HepG2 (cell line): Measurements from ENCODE around the gene AP3D1. TPM values are rescaled to one million over a fixed set of nuclear protein-coding genes. Genes with fewer than 3 reads are reported as not detected.

ENCODE experiments used
- DRAP1 ChIP-seq: IDR thresholded peaks from 2 replicates; pipeline ENCODE4 v1.6.1; 2016; ENCODE audit warnings: missing genetic modification reagents, missing compliant biosample characterization
- ETV6 ChIP-seq: sonication (generic); formaldehyde crosslinking; conservative IDR thresholded peaks from 2 replicates; pipeline ENCODE4 v1.4.0; 2020; ENCODE audit warnings: missing genetic modification reagents
- HOMEZ ChIP-seq: IDR thresholded peaks from 2 replicates; pipeline ENCODE4 v1.6.1; 2016; ENCODE audit warnings: low read depth
- PLRG1 ChIP-seq: fragments of 450-650 bp; conservative IDR thresholded peaks from 2 replicates; pipeline ENCODE4 v1.6.1; 2016
- RFX3 ChIP-seq: IDR thresholded peaks from 2 replicates; pipeline ENCODE4 v1.6.1; 2016; ENCODE audit warnings: missing biosample characterization, missing genetic modification reagents
- YEATS2 ChIP-seq: sonication (generic); formaldehyde crosslinking; IDR thresholded peaks from 2 replicates; pipeline ENCODE4 v1.4.0; 2020; ENCODE audit warnings: missing genetic modification reagents, borderline replicate concordance
- ZBTB8A ChIP-seq: sonication (generic); formaldehyde crosslinking; IDR thresholded peaks from 2 replicates; pipeline ENCODE4 v1.4.0; 2020; ENCODE audit warnings: mild to moderate bottlenecking, low read depth, missing genetic modification reagents, borderline replicate concordance
- ZNF552 ChIP-seq: sonication (generic); formaldehyde crosslinking; IDR thresholded peaks from 2 replicates; pipeline ENCODE4 v1.9.0; 2022; ENCODE audit warnings: missing genetic modification reagents, mild to moderate bottlenecking, borderline replicate concordance
- ZNF790 ChIP-seq: sonication (generic); formaldehyde crosslinking; IDR thresholded peaks from 2 replicates; pipeline ENCODE4 v1.8.0; 2022; ENCODE audit warnings: missing genetic modification reagents, mild to moderate bottlenecking, borderline replicate concordance
- ZNF850 ChIP-seq: sonication (generic); formaldehyde crosslinking; conservative IDR thresholded peaks from 2 replicates; pipeline ENCODE4 v1.9.0; 2021; ENCODE audit warnings: mild to moderate bottlenecking, missing genetic modification reagents
- polyA plus RNA-seq, 8 experiments: library from polyadenylated mRNA; depleted of rRNA in 3 of 8; stranded (reverse) in 7 of 8; unstranded in 1 of 8; fragments of >200 nt; fragmentation: Illumina TruSeq in 4 of 8; extraction: Trizol in 4 of 8; gene quantifications; 2 replicates each; pipeline versions ENCODE4 v1.2.1 to v1.2.3, GENCODE V29; 2011 to 2016; ENCODE audit warnings: low read depth in 4 of 8, missing spikeins in 1 of 8, mixed read lengths in 1 of 8; ENCODE audit not compliant: insufficient read depth in 1 of 8
- total RNA-seq, 5 experiments: library from RNA; depleted of rRNA; stranded (reverse); fragments of >200 nt; fragmentation: Illumina TruSeq; extraction: Trizol; gene quantifications; 2 replicates each; pipeline ENCODE4 v1.2.3, GENCODE V29; 2016; ENCODE audit warnings: low read depth in 1 of 5
- TF ChIP-seq, protein P1 (sequence below): sonication (generic); formaldehyde crosslinking; IDR thresholded peaks from 2 replicates; pipeline ENCODE4 v1.5.0; 2020; ENCODE audit warnings: missing genetic modification reagents
- TF ChIP-seq, protein P2 (sequence below): sonication (generic); formaldehyde crosslinking; IDR thresholded peaks from 2 replicates; pipeline ENCODE4 v1.5.0; 2020; ENCODE audit warnings: mild to moderate bottlenecking, missing genetic modification reagents, borderline replicate concordance
- TF ChIP-seq, protein P3 (sequence below): conservative IDR thresholded peaks from 2 replicates; pipeline ENCODE4 v1.6.1; 2018; ENCODE audit warnings: missing genetic modification reagents
- TF ChIP-seq, protein P4 (sequence below): sonication (generic); formaldehyde crosslinking; IDR thresholded peaks from 2 replicates; pipeline ENCODE4 v1.5.1; 2020; ENCODE audit warnings: mild to moderate bottlenecking, missing genetic modification reagents, moderate library complexity

Gene AP3D1
- total and polyA plus RNA-seq, 2 of the 13 experiments (the other 11 are each of a cell fraction or from before 2014, with no cell fraction given): 68.0 to 82.6 TPM

DNA sequence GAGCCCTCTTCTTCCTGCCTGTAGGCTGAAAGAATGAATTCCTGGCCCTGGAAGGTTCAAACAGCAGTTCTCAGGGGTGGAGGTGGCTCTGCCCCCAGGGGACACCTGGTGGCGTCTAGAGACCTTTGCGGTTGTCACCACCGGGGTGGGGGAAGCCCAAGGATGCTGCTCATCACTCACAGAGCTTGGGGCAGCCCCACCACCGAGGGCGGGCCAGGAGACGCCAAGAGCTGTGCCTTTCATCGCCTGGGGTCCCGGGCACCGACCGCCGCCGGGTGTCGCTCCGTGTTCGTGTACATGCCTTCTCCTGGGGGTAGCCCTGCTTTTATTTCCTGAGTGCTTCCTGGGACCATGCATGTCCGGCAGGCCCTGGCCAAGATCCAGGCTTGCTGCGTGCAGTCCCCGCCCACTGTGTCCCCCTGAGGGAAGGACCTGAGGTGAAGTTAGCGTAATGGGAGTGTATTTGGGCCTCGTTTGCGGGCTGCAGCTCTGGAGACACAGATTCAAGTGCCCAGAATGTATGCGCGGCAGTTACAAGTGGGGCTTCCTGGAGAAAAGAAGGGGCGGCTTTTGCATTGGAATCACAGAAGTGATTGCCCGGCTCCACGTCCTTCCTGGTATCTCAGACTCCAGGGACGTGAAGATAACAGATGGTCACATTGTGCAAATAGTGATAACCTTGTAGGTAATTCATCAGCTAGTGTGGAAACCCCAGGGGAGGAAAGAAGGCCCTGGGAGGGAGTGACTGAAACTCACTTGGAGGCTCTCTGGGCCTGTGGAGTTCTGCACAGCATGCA is 20.2 kb upstream of the AP3D1 start (continued):
- TF ChIP-seq DRAP1: peak; percentile 4
- no peak for TF ChIP-seq ZNF790 (CRISPR knock-in tag)
- no peak for TF ChIP-seq RFX3 (CRISPR knock-in tag)
- TF ChIP-seq PLRG1: no peak
- no peak for TF ChIP-seq HOMEZ (CRISPR knock-in tag)
- TF ChIP-seq, protein P1, sequence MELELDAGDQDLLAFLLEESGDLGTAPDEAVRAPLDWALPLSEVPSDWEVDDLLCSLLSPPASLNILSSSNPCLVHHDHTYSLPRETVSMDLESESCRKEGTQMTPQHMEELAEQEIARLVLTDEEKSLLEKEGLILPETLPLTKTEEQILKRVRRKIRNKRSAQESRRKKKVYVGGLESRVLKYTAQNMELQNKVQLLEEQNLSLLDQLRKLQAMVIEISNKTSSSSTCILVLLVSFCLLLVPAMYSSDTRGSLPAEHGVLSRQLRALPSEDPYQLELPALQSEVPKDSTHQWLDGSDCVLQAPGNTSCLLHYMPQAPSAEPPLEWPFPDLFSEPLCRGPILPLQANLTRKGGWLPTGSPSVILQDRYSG: no peak
- no peak for TF ChIP-seq ZNF850 (CRISPR knock-in tag)
- TF ChIP-seq, protein P2, sequence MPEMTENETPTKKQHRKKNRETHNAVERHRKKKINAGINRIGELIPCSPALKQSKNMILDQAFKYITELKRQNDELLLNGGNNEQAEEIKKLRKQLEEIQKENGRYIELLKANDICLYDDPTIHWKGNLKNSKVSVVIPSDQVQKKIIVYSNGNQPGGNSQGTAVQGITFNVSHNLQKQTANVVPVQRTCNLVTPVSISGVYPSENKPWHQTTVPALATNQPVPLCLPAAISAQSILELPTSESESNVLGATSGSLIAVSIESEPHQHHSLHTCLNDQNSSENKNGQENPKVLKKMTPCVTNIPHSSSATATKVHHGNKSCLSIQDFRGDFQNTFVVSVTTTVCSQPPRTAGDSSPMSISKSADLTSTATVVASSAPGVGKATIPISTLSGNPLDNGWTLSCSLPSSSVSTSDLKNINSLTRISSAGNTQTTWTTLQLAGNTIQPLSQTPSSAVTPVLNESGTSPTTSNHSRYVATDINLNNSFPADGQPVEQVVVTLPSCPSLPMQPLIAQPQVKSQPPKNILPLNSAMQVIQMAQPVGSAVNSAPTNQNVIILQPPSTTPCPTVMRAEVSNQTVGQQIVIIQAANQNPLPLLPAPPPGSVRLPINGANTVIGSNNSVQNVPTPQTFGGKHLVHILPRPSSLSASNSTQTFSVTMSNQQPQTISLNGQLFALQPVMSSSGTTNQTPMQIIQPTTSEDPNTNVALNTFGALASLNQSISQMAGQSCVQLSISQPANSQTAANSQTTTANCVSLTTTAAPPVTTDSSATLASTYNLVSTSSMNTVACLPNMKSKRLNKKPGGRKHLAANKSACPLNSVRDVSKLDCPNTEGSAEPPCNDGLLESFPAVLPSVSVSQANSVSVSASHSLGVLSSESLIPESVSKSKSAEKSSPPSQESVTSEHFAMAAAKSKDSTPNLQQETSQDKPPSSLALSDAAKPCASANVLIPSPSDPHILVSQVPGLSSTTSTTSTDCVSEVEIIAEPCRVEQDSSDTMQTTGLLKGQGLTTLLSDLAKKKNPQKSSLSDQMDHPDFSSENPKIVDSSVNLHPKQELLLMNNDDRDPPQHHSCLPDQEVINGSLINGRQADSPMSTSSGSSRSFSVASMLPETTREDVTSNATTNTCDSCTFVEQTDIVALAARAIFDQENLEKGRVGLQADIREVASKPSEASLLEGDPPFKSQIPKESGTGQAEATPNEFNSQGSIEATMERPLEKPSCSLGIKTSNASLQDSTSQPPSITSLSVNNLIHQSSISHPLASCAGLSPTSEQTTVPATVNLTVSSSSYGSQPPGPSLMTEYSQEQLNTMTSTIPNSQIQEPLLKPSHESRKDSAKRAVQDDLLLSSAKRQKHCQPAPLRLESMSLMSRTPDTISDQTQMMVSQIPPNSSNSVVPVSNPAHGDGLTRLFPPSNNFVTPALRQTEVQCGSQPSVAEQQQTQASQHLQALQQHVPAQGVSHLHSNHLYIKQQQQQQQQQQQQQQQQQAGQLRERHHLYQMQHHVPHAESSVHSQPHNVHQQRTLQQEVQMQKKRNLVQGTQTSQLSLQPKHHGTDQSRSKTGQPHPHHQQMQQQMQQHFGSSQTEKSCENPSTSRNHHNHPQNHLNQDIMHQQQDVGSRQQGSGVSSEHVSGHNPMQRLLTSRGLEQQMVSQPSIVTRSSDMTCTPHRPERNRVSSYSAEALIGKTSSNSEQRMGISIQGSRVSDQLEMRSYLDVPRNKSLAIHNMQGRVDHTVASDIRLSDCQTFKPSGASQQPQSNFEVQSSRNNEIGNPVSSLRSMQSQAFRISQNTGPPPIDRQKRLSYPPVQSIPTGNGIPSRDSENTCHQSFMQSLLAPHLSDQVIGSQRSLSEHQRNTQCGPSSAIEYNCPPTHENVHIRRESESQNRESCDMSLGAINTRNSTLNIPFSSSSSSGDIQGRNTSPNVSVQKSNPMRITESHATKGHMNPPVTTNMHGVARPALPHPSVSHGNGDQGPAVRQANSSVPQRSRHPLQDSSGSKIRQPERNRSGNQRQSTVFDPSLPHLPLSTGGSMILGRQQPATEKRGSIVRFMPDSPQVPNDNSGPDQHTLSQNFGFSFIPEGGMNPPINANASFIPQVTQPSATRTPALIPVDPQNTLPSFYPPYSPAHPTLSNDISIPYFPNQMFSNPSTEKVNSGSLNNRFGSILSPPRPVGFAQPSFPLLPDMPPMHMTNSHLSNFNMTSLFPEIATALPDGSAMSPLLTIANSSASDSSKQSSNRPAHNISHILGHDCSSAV (CRISPR knock-in tag): no peak
- peak; percentile 34; the same call in 1 of the 2 replicates for TF ChIP-seq YEATS2
- TF ChIP-seq, protein P3, sequence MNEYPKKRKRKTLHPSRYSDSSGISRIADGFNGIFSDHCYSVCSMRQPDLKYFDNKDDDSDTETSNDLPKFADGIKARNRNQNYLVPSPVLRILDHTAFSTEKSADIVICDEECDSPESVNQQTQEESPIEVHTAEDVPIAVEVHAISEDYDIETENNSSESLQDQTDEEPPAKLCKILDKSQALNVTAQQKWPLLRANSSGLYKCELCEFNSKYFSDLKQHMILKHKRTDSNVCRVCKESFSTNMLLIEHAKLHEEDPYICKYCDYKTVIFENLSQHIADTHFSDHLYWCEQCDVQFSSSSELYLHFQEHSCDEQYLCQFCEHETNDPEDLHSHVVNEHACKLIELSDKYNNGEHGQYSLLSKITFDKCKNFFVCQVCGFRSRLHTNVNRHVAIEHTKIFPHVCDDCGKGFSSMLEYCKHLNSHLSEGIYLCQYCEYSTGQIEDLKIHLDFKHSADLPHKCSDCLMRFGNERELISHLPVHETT (CRISPR knock-in tag): no peak; the same call in 1 of the 2 replicates
- no peak for TF ChIP-seq ZBTB8A (CRISPR knock-in tag)
- TF ChIP-seq ETV6 (CRISPR knock-in tag): no peak
- no peak for TF ChIP-seq ZNF552 (CRISPR knock-in tag)
- TF ChIP-seq, protein P4, sequence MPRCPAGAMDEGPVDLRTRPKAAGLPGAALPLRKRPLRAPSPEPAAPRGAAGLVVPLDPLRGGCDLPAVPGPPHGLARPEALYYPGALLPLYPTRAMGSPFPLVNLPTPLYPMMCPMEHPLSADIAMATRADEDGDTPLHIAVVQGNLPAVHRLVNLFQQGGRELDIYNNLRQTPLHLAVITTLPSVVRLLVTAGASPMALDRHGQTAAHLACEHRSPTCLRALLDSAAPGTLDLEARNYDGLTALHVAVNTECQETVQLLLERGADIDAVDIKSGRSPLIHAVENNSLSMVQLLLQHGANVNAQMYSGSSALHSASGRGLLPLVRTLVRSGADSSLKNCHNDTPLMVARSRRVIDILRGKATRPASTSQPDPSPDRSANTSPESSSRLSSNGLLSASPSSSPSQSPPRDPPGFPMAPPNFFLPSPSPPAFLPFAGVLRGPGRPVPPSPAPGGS (CRISPR knock-in tag): no peak
